ENCODE data around the gene PRDM10.

Gene PRDM10

GRCh38 chr11:129944696-129945095 lies 57.9 kb downstream of the PRDM10 start:
- DNase-seq (ENCODE audit: low spot score), result no peak

- DNase-seq (ENCODE audit: low spot score), result no peak
These were observed 59.6 kb downstream of the PRDM10 start for GRCh38 chr11:129943036-129943435.

DNA sequence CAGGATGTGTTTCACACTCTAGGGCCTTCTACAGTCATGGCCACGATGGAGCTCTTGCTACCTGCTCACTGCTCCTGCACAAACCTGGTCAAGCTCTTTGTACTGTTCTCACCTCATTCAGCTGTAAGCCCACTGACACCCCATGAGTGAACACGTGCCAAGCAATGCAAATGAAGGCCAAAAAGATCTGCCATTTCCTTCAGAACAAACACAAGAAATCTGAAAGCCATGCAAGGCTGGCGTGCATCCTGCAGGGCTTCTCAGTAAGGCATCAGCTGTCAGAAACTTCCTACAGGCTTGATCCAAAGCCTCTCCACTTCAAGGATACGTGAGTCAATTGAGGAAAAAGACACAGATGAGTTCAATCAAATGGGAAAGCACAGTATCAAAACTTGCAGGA lies 63.1 kb downstream of the PRDM10 start:
- no peak for DNase-seq (ENCODE audit: low spot score)

GRCh38 chr11:129938764-129939163 lies 63.9 kb downstream of the PRDM10 start:
- no peak for DNase-seq (ENCODE audit: low spot score)

GRCh38 chr11:129937592-129938238 lies 64.9 kb downstream of the PRDM10 start:
- no peak for DNase-seq (ENCODE audit: low spot score)

DNA sequence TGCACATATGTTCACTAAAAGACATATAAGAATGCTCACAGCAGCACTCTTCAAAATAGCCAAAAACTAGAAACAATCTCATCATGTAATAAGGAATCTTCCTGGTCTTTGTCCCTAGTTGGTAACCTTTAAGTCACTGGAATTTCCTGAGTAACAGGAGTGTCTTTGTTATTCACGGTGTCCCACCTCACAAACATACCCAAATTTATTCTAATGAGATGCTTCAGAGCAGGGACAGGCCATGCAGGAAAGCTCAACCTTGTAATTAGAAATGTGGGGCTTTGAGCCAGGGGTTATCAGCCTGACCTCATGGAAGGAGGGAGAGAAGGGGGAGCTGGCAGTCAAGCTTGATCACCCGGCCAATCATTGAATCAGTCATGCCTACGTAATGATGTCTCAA lies 66.9 kb downstream of the PRDM10 start:
- no peak for DNase-seq (ENCODE audit: low spot score)

DNA sequence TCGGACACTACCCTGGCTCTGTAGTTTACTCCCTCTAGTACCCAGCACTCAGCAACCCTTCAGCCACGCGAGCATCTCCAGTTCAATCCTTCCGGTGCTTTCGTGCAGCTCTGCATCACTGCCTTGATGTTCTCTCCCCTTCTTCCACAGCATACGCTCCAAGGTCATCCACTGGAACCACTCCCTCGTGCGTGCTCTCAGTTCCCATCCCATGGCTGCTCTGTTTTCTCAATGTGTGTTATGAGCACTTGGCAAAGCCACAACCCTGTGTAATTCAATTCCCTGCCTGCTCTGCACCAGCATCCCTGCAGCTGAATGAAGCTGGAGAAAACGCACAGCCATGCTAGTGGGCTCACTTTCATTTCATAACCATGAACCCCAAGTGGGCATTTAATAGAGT lies 68.7 kb downstream of the PRDM10 start:
- no peak for DNase-seq (ENCODE audit: low spot score)

DNA sequence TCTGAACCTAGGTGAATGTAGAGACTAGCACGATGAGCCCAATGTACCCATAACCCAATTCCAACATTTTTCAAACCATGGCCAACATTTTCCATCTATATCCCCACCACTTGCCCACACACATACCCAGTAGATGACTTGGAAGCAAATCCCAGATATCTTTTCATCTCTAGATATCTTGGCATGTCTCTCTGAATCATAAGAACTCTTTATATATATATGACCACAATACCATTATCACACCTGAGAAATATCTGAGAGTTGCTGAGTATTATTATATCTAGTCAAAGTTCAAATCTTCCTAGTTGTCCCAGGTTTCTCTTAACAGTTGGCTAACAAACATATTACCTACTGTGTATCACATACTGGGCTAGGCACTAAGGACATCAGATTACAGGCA lies 69.4 kb downstream of the PRDM10 start:
- no peak for DNase-seq (ENCODE audit: low spot score)

GRCh38 chr11:129932381-129933067 lies 70.1 kb downstream of the PRDM10 start:
- no peak for DNase-seq (ENCODE audit: low spot score)

DNA sequence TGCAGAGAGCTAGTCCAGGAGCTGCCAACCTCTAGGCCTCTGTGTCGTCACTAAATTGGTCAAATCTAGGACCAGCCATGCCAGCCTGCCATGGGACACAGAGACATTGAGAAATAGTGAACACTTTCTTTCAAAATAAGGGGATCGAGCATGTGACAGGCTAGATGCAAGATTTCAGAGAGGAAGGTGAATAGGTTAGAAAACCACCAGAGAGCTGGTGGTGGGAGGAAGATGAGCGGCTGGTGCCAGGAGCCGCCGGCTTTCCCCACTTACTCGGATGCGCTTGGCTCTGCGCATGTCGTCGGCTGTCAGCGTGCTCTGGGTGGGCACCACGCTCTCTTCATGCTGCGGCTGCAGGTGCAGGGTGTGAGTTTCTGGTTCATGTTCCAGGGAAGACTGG lies 71.9 kb downstream of the PRDM10 start:
- no peak for DNase-seq (ENCODE audit: low spot score)

- DNase-seq (ENCODE audit: low spot score), result peak; percentile 18
These were observed 72.3 kb downstream of the PRDM10 start for GRCh38 chr11:129930296-129930695.

DNA sequence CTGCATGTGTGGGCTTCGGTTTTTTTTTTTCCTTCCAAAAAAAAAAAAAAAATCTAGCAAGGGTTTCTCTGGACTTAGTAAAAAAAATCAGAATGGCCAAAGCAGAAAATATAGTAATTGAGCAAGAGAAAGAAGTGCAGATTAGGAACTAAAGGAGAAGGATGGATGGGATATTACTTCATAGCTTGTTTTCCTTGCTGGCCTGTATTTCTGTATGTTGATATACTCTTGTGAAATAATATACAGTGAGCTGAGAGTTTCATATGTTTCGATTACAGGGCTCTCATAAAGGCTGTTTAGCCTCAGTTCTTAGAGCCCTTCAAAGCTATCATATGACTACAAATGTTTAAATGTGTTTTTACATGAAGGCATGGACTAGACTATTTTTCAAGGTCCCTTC lies 72.9 kb downstream of the PRDM10 start:
- no peak for DNase-seq (ENCODE audit: low spot score)

- DNase-seq (ENCODE audit: low spot score), result no peak
These were observed 73.5 kb downstream of the PRDM10 start for GRCh38 chr11:129928923-129929692.

- no peak for DNase-seq (ENCODE audit: low spot score)
These were observed 80.0 kb downstream of the PRDM10 start for GRCh38 chr11:129922674-129923073.

DNA sequence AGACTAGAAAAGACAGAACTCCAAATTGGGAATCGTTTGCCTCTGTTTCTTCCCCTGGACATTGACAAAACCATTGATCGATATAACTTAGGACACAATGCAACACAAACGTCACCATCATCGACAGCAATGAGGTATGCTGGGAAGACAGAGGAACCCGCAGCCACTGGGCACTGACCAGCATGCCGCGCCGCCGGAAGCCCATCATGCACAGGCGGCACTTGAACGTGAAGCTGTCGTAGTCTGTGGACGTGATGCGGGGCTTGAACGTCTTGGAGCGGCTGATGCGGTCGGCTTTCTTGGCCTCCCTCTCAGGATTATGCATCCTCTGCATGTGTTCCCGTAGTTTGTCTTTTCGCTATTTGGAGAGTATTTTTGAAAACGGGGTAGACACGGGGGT lies 84.3 kb downstream of the PRDM10 start:
- no peak for DNase-seq (ENCODE audit: low spot score)

DNA sequence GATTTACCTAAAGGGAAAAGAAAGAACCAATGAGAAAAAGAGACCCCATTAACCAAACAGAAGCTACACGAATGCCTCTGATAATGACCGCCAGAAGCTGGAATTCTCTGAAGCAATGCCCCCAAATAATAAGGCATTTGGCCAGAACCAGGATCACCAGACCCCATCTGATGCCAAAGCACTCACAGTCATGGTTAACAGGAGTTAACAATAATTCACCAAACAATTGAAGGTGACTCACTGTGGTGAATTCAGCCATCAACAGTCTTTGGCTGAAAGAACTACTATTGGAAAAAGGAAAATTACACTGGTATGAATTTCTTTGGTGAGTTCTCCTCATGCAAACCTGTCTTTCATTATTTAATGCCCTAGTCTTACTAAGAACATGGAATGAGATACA lies 85.4 kb downstream of the PRDM10 start:
- no peak for DNase-seq (ENCODE audit: low spot score)

GRCh38 chr11:129911298-129911697 lies 91.3 kb downstream of the PRDM10 start:
- DNase-seq (ENCODE audit: low spot score), result peak; percentile 66

- no peak for DNase-seq (ENCODE audit: low spot score)
These were observed 92.3 kb downstream of the PRDM10 start for GRCh38 chr11:129910360-129910759.

DNA sequence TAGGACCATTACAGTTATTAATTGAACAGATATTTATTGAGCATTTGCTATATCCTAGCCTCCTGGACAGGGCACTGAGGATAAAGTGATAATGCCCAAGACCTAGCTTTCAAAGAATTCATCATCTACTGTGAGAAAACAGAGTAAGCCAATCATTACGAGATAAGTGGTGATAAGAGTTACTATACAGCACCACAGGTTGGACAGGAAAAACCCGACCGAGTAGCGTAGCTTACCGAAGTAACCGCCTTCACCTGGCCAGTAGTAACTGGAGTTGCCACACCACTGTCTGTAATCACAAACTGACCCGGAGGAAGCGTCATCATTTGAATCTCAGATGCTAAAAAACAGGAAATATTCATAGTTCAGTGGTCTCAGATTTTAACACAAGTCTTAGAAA lies 97.2 kb downstream of the PRDM10 start:
- DNase-seq (ENCODE audit: low spot score), result no peak

DNA sequence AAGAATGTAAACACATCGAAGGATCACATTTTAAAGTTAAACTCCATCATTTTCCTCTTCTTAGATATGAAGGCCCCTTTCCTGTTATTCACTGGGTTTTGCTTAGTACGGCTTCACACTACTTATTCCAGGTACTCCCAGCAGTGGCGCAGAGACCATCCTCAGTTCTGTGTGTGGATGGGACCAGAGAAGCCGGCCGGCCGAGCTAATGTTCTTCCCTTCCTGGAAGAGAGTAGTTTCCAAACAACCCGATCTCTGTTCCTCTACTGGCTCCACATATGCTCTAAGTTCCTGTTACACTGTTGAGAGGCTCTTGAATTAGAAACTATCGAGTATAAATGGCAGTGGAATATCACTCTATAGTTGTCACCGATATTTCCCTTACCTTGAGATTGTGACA lies 106.6 kb downstream of the PRDM10 start:
- no peak for DNase-seq (ENCODE audit: low spot score)

DNA sequence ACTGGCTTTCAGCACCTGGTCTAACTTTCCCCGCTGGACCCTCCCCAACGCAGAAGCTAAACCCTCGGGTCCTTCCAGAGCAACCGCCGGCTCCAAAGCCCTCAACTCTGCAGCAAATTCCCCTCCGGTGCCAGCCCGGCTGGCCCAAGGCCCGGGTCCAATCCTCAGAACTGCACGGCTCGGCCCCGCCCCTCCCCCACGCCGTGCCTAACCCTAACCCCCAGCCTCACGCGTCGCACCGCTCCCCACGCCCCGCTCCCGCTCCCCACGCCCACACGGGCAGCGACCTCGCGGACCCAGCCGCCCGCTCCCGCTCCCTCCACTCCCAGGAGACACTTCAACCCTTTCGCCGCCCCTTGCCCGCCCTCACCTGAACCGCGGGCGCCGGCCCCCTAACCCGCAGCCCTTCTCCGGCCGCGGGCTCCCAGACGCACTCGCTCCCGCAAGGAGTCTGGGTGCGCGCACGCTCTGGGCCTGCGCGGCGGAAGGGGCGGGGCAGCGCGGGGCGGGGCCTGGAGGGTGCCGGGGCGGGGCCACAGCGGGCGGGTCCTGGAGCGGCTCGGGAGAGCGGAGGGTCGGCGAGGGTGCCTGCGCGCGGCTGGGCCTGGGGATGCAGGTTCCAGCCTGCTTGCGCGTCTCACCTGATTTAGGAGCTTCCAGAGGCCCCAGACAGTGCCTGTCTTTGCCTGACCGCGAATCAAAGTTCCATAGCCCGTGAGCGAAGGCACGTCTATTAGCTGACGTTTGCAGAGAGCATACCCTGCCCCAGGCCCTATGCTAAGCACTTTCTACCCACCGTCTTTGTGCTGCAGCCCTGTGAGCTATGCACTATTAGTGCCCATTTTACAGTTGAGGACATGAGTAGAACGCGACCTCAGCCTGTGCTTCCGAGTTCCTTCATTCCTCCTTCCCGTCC lies 107.3 kb downstream of the PRDM10 start, which contains the start of gene NFRKB:
TSS of gene NFRKB (minus strand) at position 453 of the 916 bp plus-strand sequence. CDS start 2,729 bp downstream, outside the sequence.
- DNase-seq (ENCODE audit: low spot score), result peak; percentile 62
